SH-SY5Y (cell line): ENCODE results near the gene ABCA12.

ENCODE experiments used
- GATA2 ChIP-seq: IDR thresholded peaks from 2 replicates; pipeline ENCODE4 v1.6.1; 2011; ENCODE audit warnings: mild to moderate bottlenecking, low read depth, low read length
- GATA3 ChIP-seq: IDR thresholded peaks from 2 replicates; pipeline ENCODE4 v1.6.1; 2011; ENCODE audit warnings: low read depth, mild to moderate bottlenecking, low read length, moderate library complexity

The ABCA12 gene, protein sequence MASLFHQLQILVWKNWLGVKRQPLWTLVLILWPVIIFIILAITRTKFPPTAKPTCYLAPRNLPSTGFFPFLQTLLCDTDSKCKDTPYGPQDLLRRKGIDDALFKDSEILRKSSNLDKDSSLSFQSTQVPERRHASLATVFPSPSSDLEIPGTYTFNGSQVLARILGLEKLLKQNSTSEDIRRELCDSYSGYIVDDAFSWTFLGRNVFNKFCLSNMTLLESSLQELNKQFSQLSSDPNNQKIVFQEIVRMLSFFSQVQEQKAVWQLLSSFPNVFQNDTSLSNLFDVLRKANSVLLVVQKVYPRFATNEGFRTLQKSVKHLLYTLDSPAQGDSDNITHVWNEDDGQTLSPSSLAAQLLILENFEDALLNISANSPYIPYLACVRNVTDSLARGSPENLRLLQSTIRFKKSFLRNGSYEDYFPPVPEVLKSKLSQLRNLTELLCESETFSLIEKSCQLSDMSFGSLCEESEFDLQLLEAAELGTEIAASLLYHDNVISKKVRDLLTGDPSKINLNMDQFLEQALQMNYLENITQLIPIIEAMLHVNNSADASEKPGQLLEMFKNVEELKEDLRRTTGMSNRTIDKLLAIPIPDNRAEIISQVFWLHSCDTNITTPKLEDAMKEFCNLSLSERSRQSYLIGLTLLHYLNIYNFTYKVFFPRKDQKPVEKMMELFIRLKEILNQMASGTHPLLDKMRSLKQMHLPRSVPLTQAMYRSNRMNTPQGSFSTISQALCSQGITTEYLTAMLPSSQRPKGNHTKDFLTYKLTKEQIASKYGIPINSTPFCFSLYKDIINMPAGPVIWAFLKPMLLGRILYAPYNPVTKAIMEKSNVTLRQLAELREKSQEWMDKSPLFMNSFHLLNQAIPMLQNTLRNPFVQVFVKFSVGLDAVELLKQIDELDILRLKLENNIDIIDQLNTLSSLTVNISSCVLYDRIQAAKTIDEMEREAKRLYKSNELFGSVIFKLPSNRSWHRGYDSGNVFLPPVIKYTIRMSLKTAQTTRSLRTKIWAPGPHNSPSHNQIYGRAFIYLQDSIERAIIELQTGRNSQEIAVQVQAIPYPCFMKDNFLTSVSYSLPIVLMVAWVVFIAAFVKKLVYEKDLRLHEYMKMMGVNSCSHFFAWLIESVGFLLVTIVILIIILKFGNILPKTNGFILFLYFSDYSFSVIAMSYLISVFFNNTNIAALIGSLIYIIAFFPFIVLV (N-terminal part only)

DNA sequence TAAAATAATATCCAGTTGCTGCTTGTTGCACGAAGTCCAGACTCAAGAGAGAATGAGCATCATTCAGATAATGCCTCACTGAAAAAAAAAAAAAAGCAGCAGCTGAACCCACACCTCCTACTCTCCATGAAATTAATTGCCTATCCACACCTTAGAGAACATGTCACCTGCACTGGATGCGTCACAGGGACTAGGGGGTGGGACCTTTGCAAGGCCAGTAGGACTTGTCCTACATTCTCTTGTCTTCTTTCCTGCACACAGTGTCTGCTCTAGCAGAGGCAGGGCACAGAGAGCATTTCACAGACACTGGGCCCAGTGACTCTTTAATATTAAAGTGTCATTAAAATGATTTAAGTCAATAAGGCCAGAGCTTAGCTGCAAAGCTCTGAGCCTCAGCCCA, at the start of gene ABCA12:
TSS of gene ABCA12 (minus strand) at position 148 of the 400 bp plus-strand sequence. CDS start 418 bp downstream, outside the sequence.
- no peak for TF ChIP-seq GATA3
- no peak for TF ChIP-seq GATA2

DNA sequence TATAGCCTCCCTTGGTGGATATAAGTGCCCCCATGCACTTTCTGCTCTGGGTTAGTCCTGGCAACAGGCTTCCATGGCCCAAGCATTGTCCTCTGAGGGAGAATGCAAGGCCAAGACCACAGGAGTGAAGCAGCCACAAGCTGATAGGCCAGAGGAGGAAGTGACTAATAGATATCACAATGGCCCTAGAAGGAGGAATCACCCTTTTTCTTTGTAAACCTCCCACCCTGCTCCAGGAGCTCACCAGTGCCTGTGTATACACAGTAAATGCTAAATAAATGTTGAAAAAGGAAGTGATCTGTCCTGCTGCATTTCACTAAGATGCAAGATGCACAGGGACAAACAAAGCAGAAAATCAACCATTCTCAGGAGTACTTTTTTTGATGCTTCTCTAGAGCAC, 49.7 kb upstream of the ABCA12 start:
- TF ChIP-seq GATA3 (no peak), GATA2 (no peak)

DNA sequence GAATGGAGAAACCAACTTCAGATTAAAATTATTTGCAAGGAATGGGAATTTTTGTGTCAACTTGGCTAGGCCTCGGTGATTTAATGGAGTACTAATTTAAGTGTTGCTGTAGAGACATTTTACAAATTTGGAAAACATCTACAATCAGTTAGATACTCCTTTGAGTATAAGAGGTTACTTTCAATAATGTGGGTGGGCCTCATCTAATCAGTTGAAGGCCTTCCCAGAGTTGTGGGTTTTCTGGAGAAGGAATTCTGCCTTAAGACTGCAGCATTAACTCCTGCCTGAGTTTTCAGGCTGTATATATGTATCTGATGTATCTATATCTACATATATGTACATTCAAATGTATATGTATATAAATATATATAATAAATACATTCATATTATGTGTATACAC, 47.6 kb upstream of the ABCA12 start:
- TF ChIP-seq GATA3 (no peak), GATA2 (no peak)

DNA sequence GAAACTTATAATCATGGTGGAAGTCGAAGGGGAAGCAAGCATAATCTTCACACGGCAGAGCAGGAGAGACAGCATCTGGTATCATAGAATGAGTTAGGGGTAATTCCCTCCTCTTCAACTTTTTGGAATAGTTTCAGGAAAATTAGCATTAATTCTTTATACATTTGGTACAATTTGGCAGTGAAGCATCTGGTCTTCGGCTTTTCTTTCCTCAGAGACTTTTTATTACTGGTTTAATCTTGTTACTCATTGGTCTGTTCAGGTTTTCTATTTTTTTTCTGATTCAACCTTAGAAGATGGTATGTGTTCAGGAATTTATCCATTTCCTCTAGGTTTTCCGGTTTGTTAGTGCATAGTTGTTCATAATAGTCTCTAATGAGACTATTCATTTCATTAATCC, 39.7 kb upstream of the ABCA12 start:
- no peak for TF ChIP-seq GATA2

- TF ChIP-seq GATA2, result no peak
- TF ChIP-seq GATA3, result no peak
Observed at GRCh38 chr2:215171796-215172195, 33.4 kb upstream of the ABCA12 start.

GRCh38 chr2:215171151-215171550, 32.7 kb upstream of the ABCA12 start:
- no peak for TF ChIP-seq GATA3
- TF ChIP-seq GATA2, result no peak

DNA sequence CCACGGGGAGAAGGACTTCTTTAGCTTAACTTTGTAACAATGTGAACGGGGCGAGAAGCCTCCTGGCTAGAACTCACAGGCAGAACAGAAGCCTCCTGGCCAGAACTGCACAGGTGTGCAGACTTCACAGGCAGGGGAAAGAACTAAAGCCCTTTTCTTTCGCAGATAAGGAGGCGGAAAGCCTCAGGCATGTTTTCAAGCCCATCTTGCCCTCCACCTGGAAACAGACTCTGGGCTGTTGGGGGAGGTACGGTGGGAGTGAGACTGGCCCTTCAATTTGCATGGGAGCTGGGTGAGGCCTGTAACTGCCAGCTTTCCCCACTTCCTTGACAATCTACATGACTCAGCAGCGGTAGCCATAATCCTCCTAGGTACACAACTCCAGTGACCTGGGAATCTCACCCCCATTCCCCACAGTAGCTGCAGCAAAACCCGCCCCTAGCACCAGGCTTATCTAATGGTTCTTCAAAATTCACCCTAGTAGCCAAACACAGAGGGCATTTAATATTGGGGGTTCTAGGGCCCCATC, 22.9 kb upstream of the ABCA12 start:
- TF ChIP-seq GATA2 (no peak), GATA3 (no peak)

DNA sequence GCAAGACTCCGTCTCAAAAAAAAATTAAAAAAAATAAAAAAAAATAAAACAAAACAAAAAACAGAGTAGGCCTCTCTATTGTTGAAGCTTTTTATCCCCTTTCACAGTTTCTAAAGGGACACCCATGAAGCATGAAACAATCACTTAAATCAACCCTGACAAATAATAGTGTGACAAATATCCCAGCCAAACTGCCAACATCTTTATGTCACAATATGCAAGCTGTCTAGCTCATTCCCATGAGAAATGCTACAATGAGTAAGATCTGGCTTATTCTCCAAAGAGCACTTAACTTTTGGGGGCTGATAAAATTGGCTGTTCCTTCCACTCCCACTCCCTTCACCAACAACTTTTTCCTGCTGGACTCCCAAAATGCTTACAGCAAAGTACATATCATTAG, 21.7 kb upstream of the ABCA12 start:
- TF ChIP-seq GATA2, result no peak
- TF ChIP-seq GATA3, result no peak

DNA sequence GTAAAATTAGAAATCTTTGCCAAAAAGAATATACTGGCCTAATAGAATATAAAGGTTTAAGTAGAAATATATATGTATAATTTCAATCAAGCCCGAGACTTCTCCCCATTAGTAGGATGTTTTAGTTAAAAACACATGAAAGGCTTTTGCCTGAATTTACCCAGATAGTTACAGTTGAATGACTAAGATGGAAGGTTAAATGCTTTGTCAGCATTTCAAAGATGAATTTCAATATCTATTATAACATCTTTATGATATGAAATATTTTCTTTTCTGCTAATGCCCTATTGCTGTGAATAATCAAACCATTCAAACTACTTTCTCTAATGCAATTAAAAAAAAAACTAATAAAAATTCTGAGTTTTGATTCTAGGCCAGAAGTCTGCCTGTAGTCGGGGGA, 18.0 kb upstream of the ABCA12 start:
- no peak for TF ChIP-seq GATA3
- no peak for TF ChIP-seq GATA2

DNA sequence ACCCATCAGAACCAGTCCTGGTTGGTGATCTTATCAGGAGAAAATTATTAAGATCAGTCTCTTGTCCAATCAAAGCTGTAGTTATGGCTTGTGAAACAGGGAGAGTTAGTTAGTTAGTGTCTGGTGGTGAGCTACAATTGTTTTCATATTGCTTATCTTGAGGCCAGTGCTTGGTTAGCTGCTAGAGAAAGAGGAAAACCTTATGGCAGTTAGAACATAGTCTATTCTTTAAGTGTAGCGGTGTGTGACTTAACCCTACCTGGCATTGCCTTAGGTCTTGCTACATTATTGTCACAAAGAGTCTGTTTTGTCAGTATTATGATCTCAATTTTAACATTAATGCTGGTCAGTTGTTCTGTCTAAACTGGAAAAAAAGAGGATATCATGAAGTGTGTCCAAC, 11.5 kb upstream of the ABCA12 start:
- TF ChIP-seq GATA3 (no peak), GATA2 (no peak)

DNA sequence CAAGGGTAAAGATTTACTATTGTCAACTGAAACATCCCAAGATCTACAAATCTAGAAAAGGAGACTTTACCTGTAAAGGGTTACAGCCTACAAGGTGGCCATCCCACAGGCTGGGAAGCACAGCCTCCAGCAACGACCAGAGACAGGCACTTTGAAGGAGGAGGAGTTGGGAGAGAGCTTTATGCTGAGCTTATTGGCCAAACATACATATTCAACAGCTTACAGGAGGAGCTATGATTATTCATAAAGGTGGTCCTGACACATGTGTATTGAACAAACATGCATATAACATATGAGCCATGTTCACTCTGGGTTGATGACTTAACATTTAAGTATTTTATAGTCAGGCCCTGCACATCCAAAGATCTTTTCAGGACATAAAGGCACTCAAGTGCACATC, 11.1 kb upstream of the ABCA12 start:
- TF ChIP-seq GATA2 (no peak), GATA3 (no peak)

- TF ChIP-seq GATA3 (no peak), GATA2 (no peak)
Observed at GRCh38 chr2:215149060-215149459, 10.6 kb upstream of the ABCA12 start.

- no peak for TF ChIP-seq GATA3
- no peak for TF ChIP-seq GATA2
Observed at GRCh38 chr2:215145611-215146010, 7.2 kb upstream of the ABCA12 start.

DNA sequence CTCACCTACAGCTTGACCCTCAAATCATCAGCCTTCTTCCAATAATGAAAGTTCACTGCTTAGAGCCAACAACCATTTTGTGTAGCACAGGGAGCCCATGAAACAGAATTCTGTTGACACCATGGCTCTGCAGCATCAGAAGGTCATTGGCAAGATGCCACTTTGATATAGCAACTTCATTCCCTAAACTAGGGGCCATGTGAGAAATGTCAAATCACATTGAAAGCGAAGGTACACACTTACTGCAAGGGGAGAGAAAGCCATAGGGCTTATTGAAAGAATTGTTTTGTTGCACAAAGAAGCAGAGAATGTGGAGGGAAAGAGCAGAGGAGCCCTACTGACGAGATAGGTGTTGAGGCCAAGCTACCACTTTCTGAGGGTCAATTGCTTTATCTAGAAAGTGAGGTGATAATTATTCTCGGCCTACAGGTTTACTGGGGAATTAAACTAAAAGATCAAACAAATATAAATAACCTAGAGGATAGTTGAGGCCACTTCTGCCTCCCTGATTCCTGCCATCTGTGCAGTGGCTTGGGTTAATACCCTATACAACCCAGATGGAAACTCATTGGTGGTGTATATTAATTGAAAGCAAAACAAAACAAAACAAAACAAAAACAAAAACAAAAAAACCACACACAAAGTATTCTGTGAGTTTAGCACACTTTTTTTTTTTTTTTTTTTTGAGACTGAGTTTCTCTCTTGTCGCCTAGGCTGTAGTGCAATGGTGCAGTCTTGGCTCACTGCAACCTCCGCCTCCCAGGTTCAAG, 5.9 kb upstream of the ABCA12 start:
- TF ChIP-seq GATA2, result peak; percentile 49; the same call in 1 of the 2 replicates
- no peak for TF ChIP-seq GATA3
